Spleen (tissue), 7 donors: Measurements from ENCODE around the gene SMU1.

Experiments used
- CTCF ChIP-seq, 11 experiments: fragments of 200-600 bp in 7 of 11; fragments of 450-650 bp in 4 of 11; sonication (generic) in 4 of 11; IDR thresholded peaks in 8 of 11; conservative IDR thresholded peaks in 3 of 11; 1 replicate in 7 of 11; 2 replicates in 4 of 11; pipeline versions ENCODE4 v1.4.0 to v1.8.0; 2016 to 2021; ENCODE audit warnings: antibody characterized with exemption in 11 of 11, inconsistent platforms in 4 of 11, mild to moderate bottlenecking in 1 of 11
- POLR2A ChIP-seq, 3 donors: fragments of 450-650 bp; IDR thresholded peaks; one replicate each; pipeline ENCODE4 v1.5.1; 2017; ENCODE audit warnings: antibody characterized with exemption in 3 of 3, mild to moderate bottlenecking in 1 of 3
- donor health status: DM: no; HTN: no; CAD: no; lungs with moderate emphysema.
- donor health status: DM: no; HTN: no; CAD: no.
- donor health status: DM: no; HTN: no; CAD: no.

GRCh38 chr9:33043671-33044070 lies 32.8 kb downstream of the SMU1 start:
- no peak for TF ChIP-seq CTCF (IDR thresholded peaks at IDR 0.05 in 8 of 11, conservative IDR thresholded peaks at IDR 0.05 in 3 of 11)
- no peak for TF ChIP-seq POLR2A (IDR thresholded peaks at IDR 0.05)
